Uterus (tissue), 2 donors: ENCODE results near the gene UGT2B10.

Source experiments
- POLR2A ChIP-seq, 2 donors: fragments of 450-650 bp; IDR thresholded peaks; one replicate each; pipeline ENCODE4 v1.6.1; 2016; ENCODE audit warnings: antibody characterized with exemption in 2 of 2, mild to moderate bottlenecking in 1 of 2, moderate library complexity in 1 of 2
- TF ChIP-seq, protein P1 (sequence below), 4 experiments: fragments of 200-600 bp in 2 of 4; fragments of 450-650 bp in 2 of 4; sonication (generic) in 2 of 4; IDR thresholded peaks; one replicate each; pipeline ENCODE4 v1.5.1; 2016 to 2019; ENCODE audit warnings: antibody characterized with exemption in 4 of 4, mild to moderate bottlenecking in 2 of 4, moderate library complexity in 1 of 4

DNA sequence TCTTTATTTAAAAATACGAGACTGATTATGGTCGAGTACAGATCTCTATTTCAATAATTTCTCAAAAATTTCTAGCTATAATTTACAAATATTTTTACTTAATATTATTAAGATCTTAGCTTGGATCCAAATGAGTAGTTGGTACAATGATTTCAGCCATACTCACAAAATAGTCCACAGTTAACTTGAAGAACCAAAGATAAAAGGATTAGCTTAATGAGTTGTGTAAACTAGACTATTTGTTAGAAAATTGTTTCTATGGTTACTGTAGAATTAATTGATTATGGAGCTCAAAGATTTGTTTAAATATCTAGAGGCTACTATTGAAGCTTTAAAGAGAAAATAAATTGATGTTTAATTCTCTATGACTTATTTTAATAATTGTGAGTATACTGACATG, 1.6 kb downstream of the UGT2B10 start:
- no peak for TF ChIP-seq POLR2A (IDR thresholded peaks at IDR 0.05)
- TF ChIP-seq, protein P1, sequence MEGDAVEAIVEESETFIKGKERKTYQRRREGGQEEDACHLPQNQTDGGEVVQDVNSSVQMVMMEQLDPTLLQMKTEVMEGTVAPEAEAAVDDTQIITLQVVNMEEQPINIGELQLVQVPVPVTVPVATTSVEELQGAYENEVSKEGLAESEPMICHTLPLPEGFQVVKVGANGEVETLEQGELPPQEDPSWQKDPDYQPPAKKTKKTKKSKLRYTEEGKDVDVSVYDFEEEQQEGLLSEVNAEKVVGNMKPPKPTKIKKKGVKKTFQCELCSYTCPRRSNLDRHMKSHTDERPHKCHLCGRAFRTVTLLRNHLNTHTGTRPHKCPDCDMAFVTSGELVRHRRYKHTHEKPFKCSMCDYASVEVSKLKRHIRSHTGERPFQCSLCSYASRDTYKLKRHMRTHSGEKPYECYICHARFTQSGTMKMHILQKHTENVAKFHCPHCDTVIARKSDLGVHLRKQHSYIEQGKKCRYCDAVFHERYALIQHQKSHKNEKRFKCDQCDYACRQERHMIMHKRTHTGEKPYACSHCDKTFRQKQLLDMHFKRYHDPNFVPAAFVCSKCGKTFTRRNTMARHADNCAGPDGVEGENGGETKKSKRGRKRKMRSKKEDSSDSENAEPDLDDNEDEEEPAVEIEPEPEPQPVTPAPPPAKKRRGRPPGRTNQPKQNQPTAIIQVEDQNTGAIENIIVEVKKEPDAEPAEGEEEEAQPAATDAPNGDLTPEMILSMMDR (IDR thresholded peaks at IDR 0.05): no peak
